ENCODE results near the gene NTRK2.

GRCh38 chr9:84736536-84736935 is 67.0 kb downstream of the NTRK2 start:
- TF ChIP-seq, protein P1, sequence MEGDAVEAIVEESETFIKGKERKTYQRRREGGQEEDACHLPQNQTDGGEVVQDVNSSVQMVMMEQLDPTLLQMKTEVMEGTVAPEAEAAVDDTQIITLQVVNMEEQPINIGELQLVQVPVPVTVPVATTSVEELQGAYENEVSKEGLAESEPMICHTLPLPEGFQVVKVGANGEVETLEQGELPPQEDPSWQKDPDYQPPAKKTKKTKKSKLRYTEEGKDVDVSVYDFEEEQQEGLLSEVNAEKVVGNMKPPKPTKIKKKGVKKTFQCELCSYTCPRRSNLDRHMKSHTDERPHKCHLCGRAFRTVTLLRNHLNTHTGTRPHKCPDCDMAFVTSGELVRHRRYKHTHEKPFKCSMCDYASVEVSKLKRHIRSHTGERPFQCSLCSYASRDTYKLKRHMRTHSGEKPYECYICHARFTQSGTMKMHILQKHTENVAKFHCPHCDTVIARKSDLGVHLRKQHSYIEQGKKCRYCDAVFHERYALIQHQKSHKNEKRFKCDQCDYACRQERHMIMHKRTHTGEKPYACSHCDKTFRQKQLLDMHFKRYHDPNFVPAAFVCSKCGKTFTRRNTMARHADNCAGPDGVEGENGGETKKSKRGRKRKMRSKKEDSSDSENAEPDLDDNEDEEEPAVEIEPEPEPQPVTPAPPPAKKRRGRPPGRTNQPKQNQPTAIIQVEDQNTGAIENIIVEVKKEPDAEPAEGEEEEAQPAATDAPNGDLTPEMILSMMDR (conservative IDR thresholded peaks at IDR 0.05; ENCODE audit: low read depth in 2 of 2): no peak
- TF ChIP-seq EZH2 (IDR thresholded peaks at IDR 0.05; ENCODE audit: low read depth, unreplicated experiment) (no peak), POLR2AphosphoS5 (IDR thresholded peaks at IDR 0.05; ENCODE audit: low read depth) (no peak), ETS1 (IDR thresholded peaks at IDR 0.05) (no peak), EZH2phosphoT487 (IDR thresholded peaks at IDR 0.05; ENCODE audit: unreplicated experiment) (no peak)
- TF ChIP-seq, protein P2, sequence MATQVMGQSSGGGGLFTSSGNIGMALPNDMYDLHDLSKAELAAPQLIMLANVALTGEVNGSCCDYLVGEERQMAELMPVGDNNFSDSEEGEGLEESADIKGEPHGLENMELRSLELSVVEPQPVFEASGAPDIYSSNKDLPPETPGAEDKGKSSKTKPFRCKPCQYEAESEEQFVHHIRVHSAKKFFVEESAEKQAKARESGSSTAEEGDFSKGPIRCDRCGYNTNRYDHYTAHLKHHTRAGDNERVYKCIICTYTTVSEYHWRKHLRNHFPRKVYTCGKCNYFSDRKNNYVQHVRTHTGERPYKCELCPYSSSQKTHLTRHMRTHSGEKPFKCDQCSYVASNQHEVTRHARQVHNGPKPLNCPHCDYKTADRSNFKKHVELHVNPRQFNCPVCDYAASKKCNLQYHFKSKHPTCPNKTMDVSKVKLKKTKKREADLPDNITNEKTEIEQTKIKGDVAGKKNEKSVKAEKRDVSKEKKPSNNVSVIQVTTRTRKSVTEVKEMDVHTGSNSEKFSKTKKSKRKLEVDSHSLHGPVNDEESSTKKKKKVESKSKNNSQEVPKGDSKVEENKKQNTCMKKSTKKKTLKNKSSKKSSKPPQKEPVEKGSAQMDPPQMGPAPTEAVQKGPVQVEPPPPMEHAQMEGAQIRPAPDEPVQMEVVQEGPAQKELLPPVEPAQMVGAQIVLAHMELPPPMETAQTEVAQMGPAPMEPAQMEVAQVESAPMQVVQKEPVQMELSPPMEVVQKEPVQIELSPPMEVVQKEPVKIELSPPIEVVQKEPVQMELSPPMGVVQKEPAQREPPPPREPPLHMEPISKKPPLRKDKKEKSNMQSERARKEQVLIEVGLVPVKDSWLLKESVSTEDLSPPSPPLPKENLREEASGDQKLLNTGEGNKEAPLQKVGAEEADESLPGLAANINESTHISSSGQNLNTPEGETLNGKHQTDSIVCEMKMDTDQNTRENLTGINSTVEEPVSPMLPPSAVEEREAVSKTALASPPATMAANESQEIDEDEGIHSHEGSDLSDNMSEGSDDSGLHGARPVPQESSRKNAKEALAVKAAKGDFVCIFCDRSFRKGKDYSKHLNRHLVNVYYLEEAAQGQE (IDR thresholded peaks at IDR 0.05; ENCODE audit: unreplicated experiment): no peak

Measured in GM23338 (cell line).